HCT116 (cell line): Measurements from ENCODE around the gene RABL3.

Source experiments
- POLR2A ChIP-seq: IDR thresholded peaks from 2 replicates; pipeline ENCODE4 v1.7.0; 2011; ENCODE audit warnings: borderline replicate concordance; ENCODE audit not compliant: insufficient read depth, insufficient read length; ENCODE audit errors: extremely low read depth
- SP1 ChIP-seq: IDR thresholded peaks from 2 replicates; pipeline ENCODE4 v1.6.1; 2012; ENCODE audit warnings: low read depth
- TF ChIP-seq, protein P1 (sequence below), 3 experiments: fragments of 200-600 bp in 1 of 3; sonication (generic) in 1 of 3; IDR thresholded peaks in 2 of 3; conservative IDR thresholded peaks in 1 of 3; 2 replicates each; pipeline ENCODE4 v1.5.1; 2012 to 2017; ENCODE audit warnings: low read depth in 2 of 3, low read length in 2 of 3, antibody characterized with exemption in 1 of 3, borderline replicate concordance in 1 of 3, control low read depth in 1 of 3, mild to moderate bottlenecking in 1 of 3, mixed read lengths in 1 of 3, mixed run types in 1 of 3, moderate library complexity in 1 of 3; ENCODE audit not compliant: insufficient read depth in 1 of 3

GRCh38 chr3:120636795-120637401 is 105.4 kb downstream of the RABL3 start:
- TF ChIP-seq POLR2A (no peak), SP1 (no peak)
- TF ChIP-seq, protein P1, sequence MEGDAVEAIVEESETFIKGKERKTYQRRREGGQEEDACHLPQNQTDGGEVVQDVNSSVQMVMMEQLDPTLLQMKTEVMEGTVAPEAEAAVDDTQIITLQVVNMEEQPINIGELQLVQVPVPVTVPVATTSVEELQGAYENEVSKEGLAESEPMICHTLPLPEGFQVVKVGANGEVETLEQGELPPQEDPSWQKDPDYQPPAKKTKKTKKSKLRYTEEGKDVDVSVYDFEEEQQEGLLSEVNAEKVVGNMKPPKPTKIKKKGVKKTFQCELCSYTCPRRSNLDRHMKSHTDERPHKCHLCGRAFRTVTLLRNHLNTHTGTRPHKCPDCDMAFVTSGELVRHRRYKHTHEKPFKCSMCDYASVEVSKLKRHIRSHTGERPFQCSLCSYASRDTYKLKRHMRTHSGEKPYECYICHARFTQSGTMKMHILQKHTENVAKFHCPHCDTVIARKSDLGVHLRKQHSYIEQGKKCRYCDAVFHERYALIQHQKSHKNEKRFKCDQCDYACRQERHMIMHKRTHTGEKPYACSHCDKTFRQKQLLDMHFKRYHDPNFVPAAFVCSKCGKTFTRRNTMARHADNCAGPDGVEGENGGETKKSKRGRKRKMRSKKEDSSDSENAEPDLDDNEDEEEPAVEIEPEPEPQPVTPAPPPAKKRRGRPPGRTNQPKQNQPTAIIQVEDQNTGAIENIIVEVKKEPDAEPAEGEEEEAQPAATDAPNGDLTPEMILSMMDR (IDR thresholded peaks at IDR 0.05 in 2 of 3, conservative IDR thresholded peaks at IDR 0.05 in 1 of 3; ENCODE audit: borderline replicate concordance in 1 of 3, insufficient read depth in 1 of 3, low read depth in 2 of 3, low read length in 2 of 3), result no peak
